ENCODE data around the gene SPATA18. TPM values are rescaled to one million over a fixed set of nuclear protein-coding genes. Genes with fewer than 3 reads are reported as not detected.

Gene SPATA18
- total RNA-seq, 4 donors from 2014 or later: 3.0 to 11.2 (median 7.9) TPM

GRCh38 chr4:52028970-52029369, 22.1 kb upstream of the SPATA18 start:
- H3K36me3 ChIP-seq: peaks cover 0 to 8% (median 0%) of the 10 kb centered on the region in 4 donors
- TF ChIP-seq POLR2AphosphoS5 (IDR thresholded peaks at IDR 0.05) (no peak), CTCF (IDR thresholded peaks at IDR 0.05) (no peak), POLR2A (IDR thresholded peaks at IDR 0.05) (no peak), EP300 (IDR thresholded peaks at IDR 0.05; ENCODE audit: low read depth) (no peak)
- no peaks in the 10 kb centered on the region for H3K27me3 ChIP-seq
- peaks cover 0 to 3% (median 0%) of the 10 kb centered on the region in 4 donors for H3K4me1 ChIP-seq
- H3K9me3 ChIP-seq: no peaks in the 10 kb centered on the region
- no peak overlapping the region for H3K27ac ChIP-seq
- no peak for DNase-seq
- 81 to 88% methylated on average over 1 of the region's 1 CpG for WGBS, 2 donors (ENCODE audit: low coverage in 1 of 2)
- intact Hi-C loops (cut with DNase I; ENCODE audit: low total_unique reads): loop anchor here (10.0 kb wide), 1 partner anchor 134 kb away; no protein-coding TSS in a partner anchor
- in situ Hi-C loops (cut with MboI; ENCODE audit: low pct_ligation_motif_present in 1 of 4, low pct_unique_long_range_greater_than_20kb in 1 of 4, low sequenced_read_pairs in 3 of 4): loop anchor here in 3 of 4 donors (10.0 kb wide), 2 partner anchors 124 to 134 kb away; no protein-coding TSS in a partner anchor
- H3K4me3 ChIP-seq: no peak overlapping the region

- Histone ChIP-seq H3K27ac (no peak overlapping the region), H3K9me3 (no peaks in the 10 kb centered on the region), H3K27me3 (no peaks in the 10 kb centered on the region), H3K4me3 (no peak overlapping the region), H3K4me1 (peaks cover 0 to 22% (median 13%) of the 10 kb centered on the region in 4 donors), H3K36me3 (peaks cover 0 to 8% (median 0%) of the 10 kb centered on the region in 4 donors)
- TF ChIP-seq CTCF (IDR thresholded peaks at IDR 0.05) (no peak), POLR2A (IDR thresholded peaks at IDR 0.05) (no peak), EP300 (IDR thresholded peaks at IDR 0.05; ENCODE audit: low read depth) (no peak), POLR2AphosphoS5 (IDR thresholded peaks at IDR 0.05) (no peak)
- in situ Hi-C loops (cut with MboI; ENCODE audit: low pct_ligation_motif_present in 1 of 4, low pct_unique_long_range_greater_than_20kb in 1 of 4, low sequenced_read_pairs in 3 of 4) (loop anchor here in 1 of 4 donors (10.0 kb wide), 1 partner anchor 187 kb away; the partner anchor contains the start of gene DCUN1D4), intact Hi-C loops (cut with DNase I; ENCODE audit: low total_unique reads) (no loop called here)
- WGBS, 2 donors (ENCODE audit: low coverage in 1 of 2): 87% methylated on average over 1 of the region's 1 CpG; no CpG with 5 or more reads in 1 of the 2 donors
- DNase-seq: no peak
Observed at GRCh38 chr4:52032005-52032404, 19.1 kb upstream of the SPATA18 start.

- WGBS, 2 donors (ENCODE audit: low coverage in 1 of 2): 66 to 75% methylated on average over 2 of the region's 2 CpGs
- intact Hi-C loops (cut with DNase I; ENCODE audit: low total_unique reads) (no loop called here), in situ Hi-C loops (cut with MboI; ENCODE audit: low pct_ligation_motif_present in 1 of 4, low pct_unique_long_range_greater_than_20kb in 1 of 4, low sequenced_read_pairs in 3 of 4) (loop anchor here in 1 of 4 donors (10.0 kb wide), 1 partner anchor 190 kb away; the partner anchor contains the start of gene DCUN1D4)
- Histone ChIP-seq H3K4me1 (peaks cover 0 to 29% (median 17%) of the 10 kb centered on the region in 4 donors), H3K4me3 (no peak overlapping the region), H3K27me3 (no peaks in the 10 kb centered on the region), H3K27ac (no peak overlapping the region), H3K36me3 (no peaks in the 10 kb centered on the region), H3K9me3 (no peaks in the 10 kb centered on the region)
- no peak for DNase-seq
- TF ChIP-seq POLR2A (IDR thresholded peaks at IDR 0.05): no peak
- TF ChIP-seq CTCF (IDR thresholded peaks at IDR 0.05): no peak
- no peak for TF ChIP-seq POLR2AphosphoS5 (IDR thresholded peaks at IDR 0.05)
- TF ChIP-seq EP300 (IDR thresholded peaks at IDR 0.05; ENCODE audit: low read depth): no peak
Observed at GRCh38 chr4:52035190-52035589, 15.9 kb upstream of the SPATA18 start.

- intact Hi-C loops (cut with DNase I; ENCODE audit: low total_unique reads): no loop called here
- DNase-seq: no peak
- Histone ChIP-seq H3K27ac (peak overlapping the region in 3 of 4 donors; percentile 77 to 84 (median 83)), H3K9me3 (no peaks in the 10 kb centered on the region), H3K4me3 (peak overlapping the region; percentile 68 to 81 (median 72)), H3K4me1 (peaks cover 0 to 29% (median 17%) of the 10 kb centered on the region in 4 donors), H3K36me3 (no peaks in the 10 kb centered on the region), H3K27me3 (peaks cover 4% of the 10 kb centered on the region)
- in situ Hi-C loops (cut with MboI; ENCODE audit: low pct_ligation_motif_present in 1 of 4, low pct_unique_long_range_greater_than_20kb in 1 of 4, low sequenced_read_pairs in 3 of 4): loop anchor here in 1 of 4 donors (10.0 kb wide), 1 partner anchor 192 kb away; the partner anchor contains the start of gene DCUN1D4
- 34 to 35% methylated on average over 7 of the region's 7 CpGs for WGBS, 2 donors (ENCODE audit: low coverage in 1 of 2)
- no peak for TF ChIP-seq POLR2A (IDR thresholded peaks at IDR 0.05)
- TF ChIP-seq POLR2AphosphoS5 (IDR thresholded peaks at IDR 0.05): no peak
- TF ChIP-seq EP300 (IDR thresholded peaks at IDR 0.05; ENCODE audit: low read depth): no peak
- TF ChIP-seq CTCF (IDR thresholded peaks at IDR 0.05): no peak
Observed at GRCh38 chr4:52036886-52037530, 14.1 kb upstream of the SPATA18 start.

Measured in transverse colon (tissue), 4 donors.